Lower leg skin (tissue), 3 donors: ENCODE results near the gene GGNBP2.

Experiments used
- CTCF ChIP-seq, 3 donors: fragments of 450-650 bp; IDR thresholded peaks; one replicate each; pipeline ENCODE4 v1.5.1; 2016; ENCODE audit warnings: antibody characterized with exemption in 3 of 3, mild to moderate bottlenecking in 3 of 3, moderate library complexity in 2 of 3
- POLR2A ChIP-seq, 2 donors: fragments of 450-650 bp; IDR thresholded peaks; one replicate each; pipeline ENCODE4 v1.6.1; 2016 to 2017; ENCODE audit warnings: antibody characterized with exemption in 2 of 2, mild to moderate bottlenecking in 1 of 2, moderate library complexity in 1 of 2

GRCh38 chr17:36598951-36599401 is 54.3 kb downstream of the GGNBP2 start:
- TF ChIP-seq CTCF (IDR thresholded peaks at IDR 0.05) (no peak), POLR2A (IDR thresholded peaks at IDR 0.05) (no peak)
